Natural killer cell (primary cell): ENCODE data around the gene VWA2. TPM values are rescaled to one million over a fixed set of nuclear protein-coding genes. Genes with fewer than 3 reads are reported as not detected.

Experiments used
- ATAC-seq, 3 donors: fragments of 150-1000 bp in 2 of 3; fragments of 200-7000 bp in 1 of 3; cut with Tn5 transposase; 1 replicate in 1 of 3; 2 replicates in 2 of 3; pipeline ENCODE4 v1.10.0; 2021; ENCODE audit warnings: mild to moderate bottlenecking in 2 of 3, moderate library complexity in 2 of 3
- DNase-seq, 2 donors: peaks; one replicate each; pipeline versions ENCODE4 v3.0.0 to v3.0.0-alpha.2; 2013 to 2021; ENCODE audit warnings: mixed read lengths in 1 of 2
- H3K27ac ChIP-seq: one replicate; pipeline ENCODE4 v1.5.1; 2013; ENCODE audit warnings: mild to moderate bottlenecking, low read length
- H3K27me3 ChIP-seq: one replicate; pipeline ENCODE4 v1.6.1; 2013; ENCODE audit warnings: low read length; ENCODE audit not compliant: control insufficient read depth, insufficient read depth
- H3K36me3 ChIP-seq: one replicate; pipeline ENCODE4 v1.6.1; 2013; ENCODE audit warnings: low read length; ENCODE audit not compliant: control insufficient read depth, insufficient read depth
- H3K4me1 ChIP-seq: one replicate; pipeline ENCODE4 v1.6.1; 2013; ENCODE audit warnings: low read length; ENCODE audit not compliant: control insufficient read depth, insufficient read depth
- H3K4me3 ChIP-seq: one replicate; pipeline ENCODE4 v1.5.1; 2013; ENCODE audit warnings: low read length
- H3K9me3 ChIP-seq: one replicate; pipeline ENCODE4 v1.6.1; 2013; ENCODE audit warnings: low read length; ENCODE audit not compliant: control insufficient read depth, insufficient read depth
- H3K27ac Mint-ChIP-seq, 2 donors: one replicate each; pipeline ENCODE4 v1.8.0; 2022; ENCODE audit warnings: mild to moderate bottlenecking in 2 of 2, mixed read lengths in 2 of 2, moderate library complexity in 1 of 2
- H3K27me3 Mint-ChIP-seq, 2 donors: one replicate each; pipeline ENCODE4 v1.8.0; 2022; ENCODE audit warnings: low read depth in 2 of 2, mixed read lengths in 2 of 2
- H3K36me3 Mint-ChIP-seq: one replicate; pipeline ENCODE4 v1.8.0; 2022; ENCODE audit warnings: mixed read lengths
- H3K4me1 Mint-ChIP-seq, 2 donors: one replicate each; pipeline ENCODE4 v1.8.0; 2022; ENCODE audit warnings: mixed read lengths in 2 of 2
- H3K4me3 Mint-ChIP-seq: one replicate; pipeline ENCODE4 v1.8.0; 2022; ENCODE audit warnings: mild to moderate bottlenecking, moderate library complexity, mixed read lengths
- H3K9me3 Mint-ChIP-seq, 2 donors: one replicate each; pipeline ENCODE4 v1.8.0; 2022; ENCODE audit warnings: mixed read lengths in 2 of 2
- CTCF ChIP-seq: fragments of 200-600 bp; IDR thresholded peaks from one replicate; pipeline ENCODE4 v1.8.0; 2022; ENCODE audit warnings: antibody characterized with exemption
- WGBS: methylation state at CpG from one replicate; pipeline ENCODE4 v1.1.7; 2013; ENCODE audit warnings: missing lambda C conversion rate; ENCODE audit not compliant: insufficient coverage; 5-methylcytosine and 5-hydroxymethylcytosine counted together
- intact Hi-C: fragments of 100-400 bp; cut with micrococcal nuclease; formaldehyde crosslinking; loops from one replicate; pipeline ENCODE4 v1.14.2; 2022
- total RNA-seq, 4 donors: library from RNA; stranded (reverse); fragments of 120-200 nt in 1 of 4; gene quantifications; one replicate each; pipeline versions ENCODE4 v1.2.3 to v1.2.4, GENCODE V29; 2013 to 2022

Gene VWA2
- total RNA-seq, 3 donors from 2014 or later (not counting 1 experiment from before 2014, with no cell fraction given) = not detected

DNA sequence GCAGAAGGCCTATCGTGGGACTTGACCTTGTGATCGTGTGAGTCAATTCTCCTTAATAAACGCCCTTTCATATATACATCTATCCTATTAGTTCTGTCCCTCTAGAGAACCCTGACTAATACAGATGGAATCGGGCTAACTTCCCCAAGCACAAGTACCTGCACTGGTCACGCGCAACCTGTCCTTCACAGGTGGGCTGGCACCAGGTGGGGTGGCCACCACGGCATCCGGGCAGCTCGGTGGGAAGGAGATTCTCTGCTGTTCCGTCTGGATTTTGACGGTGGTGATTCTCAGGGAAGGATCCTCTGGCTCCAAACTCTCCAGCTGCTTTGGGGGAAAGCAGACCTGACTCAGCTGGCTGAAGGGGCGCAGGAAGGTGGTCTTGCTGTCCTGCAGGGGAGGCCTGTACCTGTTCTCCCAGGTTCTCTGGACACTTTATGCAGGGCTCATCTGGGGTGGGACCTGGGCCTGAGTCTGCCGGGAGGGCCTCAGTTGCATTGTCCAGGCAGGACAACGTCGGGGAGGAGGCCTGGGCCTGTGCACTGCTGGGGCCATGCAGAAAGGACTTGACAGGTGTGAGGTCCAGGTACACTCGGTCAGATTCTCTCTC, 61.1 kb downstream of the VWA2 start:
- Mint-ChIP-seq H3K9me3 (peaks cover 2 to 4% of the 10 kb centered on the region in 2 donors), H3K27ac (no peak overlapping the region), H3K4me3 (no peak overlapping the region), H3K4me1 (peaks cover 11 to 13% of the 10 kb centered on the region in 2 donors), H3K27me3 (no peaks in the 10 kb centered on the region), H3K36me3 (peaks cover 14% of the 10 kb centered on the region)
- H3K4me1 ChIP-seq = peaks cover 16% of the 10 kb centered on the region
- H3K9me3 ChIP-seq = peaks cover 12% of the 10 kb centered on the region
- no peak for TF ChIP-seq CTCF
- no peak for ATAC-seq
- no peak overlapping the region for H3K4me3 ChIP-seq
- peaks cover 3% of the 10 kb centered on the region for H3K36me3 ChIP-seq
- no peak for DNase-seq
- H3K27me3 ChIP-seq = no peaks in the 10 kb centered on the region
- H3K27ac ChIP-seq = no peak overlapping the region
- WGBS = 91% methylated on average over 16 of the region's 16 CpGs
- intact Hi-C loops = loop anchor here (10.0 kb wide), 2 partner anchors 155 to 835 kb away; no protein-coding TSS in a partner anchor

GRCh38 chr10:114301177-114301576, 62.1 kb downstream of the VWA2 start:
- Histone ChIP-seq H3K4me1 (peaks cover 18% of the 10 kb centered on the region), H3K4me3 (no peak overlapping the region), H3K27ac (no peak overlapping the region), H3K36me3 (peaks cover 3% of the 10 kb centered on the region), H3K27me3 (no peaks in the 10 kb centered on the region), H3K9me3 (peaks cover 6% of the 10 kb centered on the region)
- intact Hi-C loops = loop anchor here (10.0 kb wide), 2 partner anchors 154 to 834 kb away; no protein-coding TSS in a partner anchor
- H3K4me3 Mint-ChIP-seq = no peak overlapping the region
- ATAC-seq = no peak
- 94% methylated on average over 9 of the region's 9 CpGs for WGBS
- peaks cover under 1% of the 10 kb centered on the region in 2 donors for H3K9me3 Mint-ChIP-seq
- TF ChIP-seq CTCF = no peak
- no peak overlapping the region for H3K27ac Mint-ChIP-seq
- H3K27me3 Mint-ChIP-seq = no peaks in the 10 kb centered on the region
- DNase-seq = no peak
- H3K36me3 Mint-ChIP-seq = peaks cover 3% of the 10 kb centered on the region
- H3K4me1 Mint-ChIP-seq = peaks cover 11 to 13% of the 10 kb centered on the region in 2 donors

DNA sequence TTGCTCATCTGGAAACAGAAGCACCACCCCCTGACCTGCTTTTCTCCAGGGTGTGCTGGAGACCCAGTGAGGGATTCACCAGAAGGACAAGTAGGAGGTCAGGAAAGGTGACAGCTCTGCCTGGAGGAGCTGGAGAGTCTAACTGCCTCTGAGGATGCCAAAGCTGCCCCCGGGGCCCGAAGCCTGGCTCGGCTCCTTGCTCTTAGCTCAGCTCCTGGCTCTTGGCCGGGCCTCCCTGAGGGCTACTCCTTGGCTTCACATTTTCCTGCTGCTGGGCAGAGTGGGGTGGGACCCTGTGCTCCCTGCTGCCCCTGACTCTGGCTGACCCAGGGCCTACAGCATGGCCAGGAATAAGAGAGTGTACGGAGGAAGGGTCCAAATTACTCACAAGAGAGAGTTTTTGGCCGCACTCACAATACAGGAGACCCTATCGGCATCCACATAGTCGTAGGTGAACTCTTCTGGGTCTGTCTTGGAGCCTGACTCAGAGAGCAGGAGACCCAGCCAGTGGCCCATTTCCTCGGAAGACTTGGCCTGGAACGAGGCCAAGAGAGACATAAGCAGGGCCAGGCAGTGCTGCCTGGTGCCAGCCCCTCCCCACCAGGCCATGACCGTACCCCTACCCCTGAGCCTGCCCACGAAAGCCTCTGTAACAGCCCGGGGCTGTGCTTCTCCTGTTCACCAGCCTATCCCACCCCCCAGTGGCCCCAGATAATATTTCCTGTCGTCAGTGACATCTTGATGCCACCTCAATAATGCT, 63.1 kb downstream of the VWA2 start:
- no peaks in the 10 kb centered on the region for H3K36me3 Mint-ChIP-seq
- 85% methylated on average over 14 of the region's 14 CpGs for WGBS
- H3K27me3 Mint-ChIP-seq = no peaks in the 10 kb centered on the region
- no peak for TF ChIP-seq CTCF
- no peak overlapping the region for H3K4me3 ChIP-seq
- peaks cover 18% of the 10 kb centered on the region for H3K4me1 ChIP-seq
- DNase-seq (no peak), ATAC-seq (no peak)
- H3K36me3 ChIP-seq = no peaks in the 10 kb centered on the region
- H3K9me3 Mint-ChIP-seq = no peaks in the 10 kb centered on the region
- no peak overlapping the region for H3K27ac ChIP-seq
- H3K27ac Mint-ChIP-seq = no peak overlapping the region
- peaks cover 11 to 13% of the 10 kb centered on the region in 2 donors for H3K4me1 Mint-ChIP-seq
- H3K4me3 Mint-ChIP-seq = no peak overlapping the region
- no peaks in the 10 kb centered on the region for H3K9me3 ChIP-seq
- no peaks in the 10 kb centered on the region for H3K27me3 ChIP-seq
- intact Hi-C loops = loop anchor here (10.0 kb wide), 2 partner anchors 153 to 833 kb away; no protein-coding TSS in a partner anchor
